DND-41 (cell line): ENCODE data around the gene SECTM1.

Source experiments
- ATAC-seq: fragments of 200-7000 bp; cut with Tn5 transposase; 3 replicates; pipeline ENCODE4 v1.9.1; 2021; ENCODE audit warnings: low read depth; ENCODE audit not compliant: insufficient read depth
- DNase-seq: peaks from one replicate; pipeline ENCODE4 v3.0.0-alpha.2; 2020
- H2AFZ ChIP-seq: 2 replicates; pipeline ENCODE4 v1.6.0; 2012; ENCODE audit warnings: low read depth, low read length
- H3K27ac ChIP-seq: 2 replicates; pipeline ENCODE4 v1.5.1; 2012; ENCODE audit warnings: low read length, inconsistent platforms
- H3K27me3 ChIP-seq: fragments of 200-600 bp; sonication (generic); 2 replicates; pipeline ENCODE4 v1.6.0; 2012; ENCODE audit warnings: low read length, mild to moderate bottlenecking, inconsistent platforms; ENCODE audit not compliant: insufficient read depth, poor library complexity
- H3K36me3 ChIP-seq: 2 replicates; pipeline ENCODE4 v1.5.1; 2012; ENCODE audit warnings: low read length, inconsistent platforms; ENCODE audit not compliant: insufficient read depth
- H3K4me1 ChIP-seq: 2 replicates; pipeline ENCODE4 v1.5.1; 2012; ENCODE audit warnings: mild to moderate bottlenecking, low read length; ENCODE audit not compliant: insufficient read depth
- H3K4me2 ChIP-seq: 2 replicates; pipeline ENCODE4 v1.6.0; 2012; ENCODE audit warnings: mild to moderate bottlenecking, moderate library complexity, low read length, inconsistent platforms; ENCODE audit not compliant: insufficient read depth
- H3K4me3 ChIP-seq, 2 experiments: fragments of 200-600 bp in 1 of 2; shearing (Covaris generic) in 1 of 2; 2 replicates each; pipeline ENCODE4 v1.5.1; 2012 to 2016; ENCODE audit warnings: inconsistent platforms in 2 of 2, low read length in 2 of 2, mild to moderate bottlenecking in 2 of 2, low read depth in 1 of 2, moderate library complexity in 1 of 2
- H3K79me2 ChIP-seq: 2 replicates; pipeline ENCODE4 v1.6.0; 2012; ENCODE audit warnings: low read length, inconsistent platforms; ENCODE audit not compliant: insufficient read depth
- H3K9ac ChIP-seq: 2 replicates; pipeline ENCODE4 v1.6.0; 2012; ENCODE audit warnings: low read depth, mild to moderate bottlenecking, inconsistent platforms, low read length, moderate library complexity
- H3K9me3 ChIP-seq: 2 replicates; pipeline ENCODE4 v1.5.1; 2012; ENCODE audit warnings: low read length, moderate library complexity, mild to moderate bottlenecking, inconsistent platforms; ENCODE audit not compliant: insufficient read depth, severe bottlenecking
- H4K20me1 ChIP-seq: 2 replicates; pipeline ENCODE4 v1.6.0; 2012; ENCODE audit warnings: low read length; ENCODE audit not compliant: insufficient read depth
- EZH2 ChIP-seq: IDR thresholded peaks from 3 replicates; pipeline ENCODE4 v1.6.1; 2012; ENCODE audit warnings: borderline replicate concordance, low read depth, mild to moderate bottlenecking, moderate library complexity, low read length, inconsistent platforms; ENCODE audit not compliant: severe bottlenecking
- TF ChIP-seq, protein P1 (sequence below): IDR thresholded peaks from 2 replicates; pipeline ENCODE4 v1.5.1; 2012; ENCODE audit warnings: borderline replicate concordance, low read length, moderate library complexity, mild to moderate bottlenecking; ENCODE audit not compliant: poor library complexity, severe bottlenecking; ENCODE audit errors: extremely low read depth

Gene SECTM1

DNA sequence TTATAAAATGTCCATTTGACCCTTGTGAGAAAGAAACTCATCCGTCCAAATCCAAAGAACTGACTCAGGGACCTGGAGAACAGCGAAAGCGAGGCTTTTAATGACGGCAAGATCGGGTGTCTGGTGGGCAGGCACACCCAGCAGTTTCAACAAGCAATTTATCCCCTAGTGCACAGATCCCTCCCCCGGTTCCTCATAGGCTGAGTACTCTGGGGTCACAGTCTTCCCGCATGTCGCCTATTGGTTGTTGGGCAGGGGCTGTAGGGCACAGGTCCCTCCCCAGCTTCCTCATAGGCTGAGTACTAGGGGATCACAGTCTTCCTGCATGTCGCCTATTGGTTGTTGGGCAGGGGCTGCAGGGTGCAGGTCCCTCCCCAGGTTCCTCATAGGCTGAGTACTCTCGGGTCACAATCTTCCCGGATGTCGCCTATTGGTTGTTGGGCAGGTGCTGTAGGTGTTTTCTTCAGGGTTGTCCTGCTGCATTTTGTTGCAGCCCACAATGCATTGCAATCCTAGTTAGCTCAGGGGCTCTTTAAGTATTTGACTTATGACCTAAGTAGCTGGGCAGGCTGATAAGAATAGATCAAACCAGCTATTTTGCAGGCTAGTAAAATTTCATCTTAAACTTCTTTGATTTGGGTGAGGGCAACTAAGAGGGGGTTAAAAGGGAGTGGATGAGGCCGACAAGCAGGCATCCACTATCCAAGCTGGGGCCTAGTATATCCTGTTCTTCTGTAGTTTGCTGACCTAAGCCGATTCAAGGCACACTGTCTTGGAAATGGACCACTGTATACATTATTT is 34.4 kb upstream of the SECTM1 start:
- no peaks in the 10 kb centered on the region for H3K27me3 ChIP-seq
- peaks cover 6% of the 10 kb centered on the region for H3K36me3 ChIP-seq
- peak overlapping the region; percentile 60 for H3K4me2 ChIP-seq
- H3K27ac ChIP-seq = peak overlapping the region; percentile 81
- peaks cover 6% of the 10 kb centered on the region for H4K20me1 ChIP-seq
- no peaks in the 10 kb centered on the region for H3K9me3 ChIP-seq
- H3K9ac ChIP-seq = peak overlapping the region; percentile 48
- ATAC-seq (peak; percentile 98), DNase-seq (peak; percentile 95)
- no peak for TF ChIP-seq EZH2
- TF ChIP-seq, protein P1, sequence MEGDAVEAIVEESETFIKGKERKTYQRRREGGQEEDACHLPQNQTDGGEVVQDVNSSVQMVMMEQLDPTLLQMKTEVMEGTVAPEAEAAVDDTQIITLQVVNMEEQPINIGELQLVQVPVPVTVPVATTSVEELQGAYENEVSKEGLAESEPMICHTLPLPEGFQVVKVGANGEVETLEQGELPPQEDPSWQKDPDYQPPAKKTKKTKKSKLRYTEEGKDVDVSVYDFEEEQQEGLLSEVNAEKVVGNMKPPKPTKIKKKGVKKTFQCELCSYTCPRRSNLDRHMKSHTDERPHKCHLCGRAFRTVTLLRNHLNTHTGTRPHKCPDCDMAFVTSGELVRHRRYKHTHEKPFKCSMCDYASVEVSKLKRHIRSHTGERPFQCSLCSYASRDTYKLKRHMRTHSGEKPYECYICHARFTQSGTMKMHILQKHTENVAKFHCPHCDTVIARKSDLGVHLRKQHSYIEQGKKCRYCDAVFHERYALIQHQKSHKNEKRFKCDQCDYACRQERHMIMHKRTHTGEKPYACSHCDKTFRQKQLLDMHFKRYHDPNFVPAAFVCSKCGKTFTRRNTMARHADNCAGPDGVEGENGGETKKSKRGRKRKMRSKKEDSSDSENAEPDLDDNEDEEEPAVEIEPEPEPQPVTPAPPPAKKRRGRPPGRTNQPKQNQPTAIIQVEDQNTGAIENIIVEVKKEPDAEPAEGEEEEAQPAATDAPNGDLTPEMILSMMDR = no peak
- 0 out of 2 replicates have a peak, but pooled peaks cover 4% of the 10 kb centered on the region for H3K79me2 ChIP-seq
- H3K4me3 ChIP-seq = peak overlapping the region; percentile 10 to 48; a peak in 3 of 4 replicates
- H3K4me1 ChIP-seq = peaks cover 32% of the 10 kb centered on the region; the same call in 1 of the 2 replicates
- H2AFZ ChIP-seq = peak overlapping the region; percentile 23; the same call in 1 of the 2 replicates

DNA sequence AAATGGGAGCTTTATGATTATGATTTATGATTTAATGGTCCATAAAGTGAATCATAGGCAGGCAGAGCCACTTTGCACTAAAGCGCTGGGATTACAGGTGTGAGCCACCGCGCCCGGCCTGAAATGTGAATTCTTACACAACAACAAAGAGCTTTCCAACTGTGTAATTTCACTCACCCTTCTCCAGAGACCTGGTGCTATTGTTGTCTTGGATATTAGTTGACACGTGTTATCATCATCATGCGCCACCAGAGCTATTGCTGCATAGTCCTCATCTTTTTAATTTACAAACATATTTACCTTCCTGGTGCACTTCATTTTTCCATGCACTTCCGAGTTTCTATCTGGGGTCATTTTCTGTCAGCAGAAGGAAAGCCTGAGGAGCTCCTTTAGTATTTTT is 33.2 kb upstream of the SECTM1 start:
- peaks cover 43% of the 10 kb centered on the region for H3K4me1 ChIP-seq
- no peaks in the 10 kb centered on the region for H3K27me3 ChIP-seq
- H2AFZ ChIP-seq = no peak overlapping the region
- H3K4me2 ChIP-seq = peak overlapping the region; percentile 60; the same call in 1 of the 2 replicates
- peaks cover 18% of the 10 kb centered on the region for H3K36me3 ChIP-seq
- H3K79me2 ChIP-seq = peaks cover 15% of the 10 kb centered on the region
- TF ChIP-seq, protein P1 = no peak
- no peak for TF ChIP-seq EZH2
- H3K4me3 ChIP-seq = no peak overlapping the region
- ATAC-seq = no peak
- DNase-seq = no peak
- H3K27ac ChIP-seq = no peak overlapping the region
- no peaks in the 10 kb centered on the region for H3K9me3 ChIP-seq
- H3K9ac ChIP-seq = peak overlapping the region; percentile 48; the same call in 1 of the 2 replicates
- peaks cover 17% of the 10 kb centered on the region for H4K20me1 ChIP-seq

DNA sequence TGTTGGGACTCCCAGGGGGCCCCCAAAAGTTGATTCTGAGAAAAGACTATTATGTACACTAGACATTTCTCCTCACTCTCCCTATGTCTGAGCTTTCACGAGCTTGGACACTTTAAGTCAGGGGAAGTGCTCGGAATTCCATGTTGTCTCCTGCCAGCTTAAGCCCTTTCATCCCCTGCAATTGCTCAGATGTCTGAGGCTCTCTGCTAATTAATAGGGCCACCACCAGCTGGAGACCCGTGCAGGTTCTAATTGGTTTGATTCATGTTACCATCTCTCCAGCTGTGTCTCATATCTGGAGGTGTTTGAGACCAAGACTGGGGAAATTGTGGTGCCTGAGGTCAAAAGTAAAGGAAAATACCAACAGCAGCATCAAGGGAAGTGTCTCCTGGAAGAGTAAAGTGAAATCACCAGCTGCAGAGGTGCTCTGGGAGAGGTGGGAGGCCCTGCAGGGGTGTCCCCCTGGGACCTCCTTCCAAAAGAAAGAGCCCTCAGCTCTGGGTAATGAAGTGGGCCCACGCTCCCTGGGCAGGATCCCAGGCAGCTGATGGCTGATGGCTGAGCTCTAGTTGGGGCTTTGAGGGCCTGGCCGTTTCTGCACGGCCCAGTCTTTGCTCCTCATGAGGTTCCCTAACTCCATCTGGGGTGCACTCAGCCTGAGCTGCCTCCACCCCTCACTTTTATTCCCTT is 32.2 kb upstream of the SECTM1 start:
- H2AFZ ChIP-seq = no peak overlapping the region
- H3K79me2 ChIP-seq = peaks cover 19% of the 10 kb centered on the region
- H3K4me3 ChIP-seq = no peak overlapping the region
- H3K36me3 ChIP-seq = peaks cover 22% of the 10 kb centered on the region
- ATAC-seq (no peak), DNase-seq (peak; percentile 32)
- no peak overlapping the region for H3K4me2 ChIP-seq
- no peak overlapping the region for H3K27ac ChIP-seq
- H3K9me3 ChIP-seq = no peaks in the 10 kb centered on the region
- H4K20me1 ChIP-seq = peaks cover 20% of the 10 kb centered on the region
- TF ChIP-seq, protein P1 = no peak
- no peak for TF ChIP-seq EZH2
- no peaks in the 10 kb centered on the region for H3K27me3 ChIP-seq
- no peak overlapping the region for H3K9ac ChIP-seq
- peaks cover 48% of the 10 kb centered on the region for H3K4me1 ChIP-seq
